ENCODE results near the gene BRD3OS. TPM values are rescaled to one million over a fixed set of nuclear protein-coding genes. Genes with fewer than 3 reads are reported as not detected.
"Not testable (repeated sequence)": the region's sequence is repeated elsewhere in the genome, so short reads cannot be mapped to it uniquely, and the experiment has no call there.

Gene BRD3OS
- total and polyA plus RNA-seq, 2 of the 4 experiments (the other 2 are of a cell fraction) = 15.8 to 20.7 TPM

GRCh38 chr9:134075689-134076088 is 50.4 kb downstream of the BRD3OS start:
- intact Hi-C loops (cut with micrococcal nuclease); H2BK120ac ChIP-seq (ENCODE audit: low read depth, low read length); H4K8ac ChIP-seq (ENCODE audit: low read depth in 2 of 2, low read length in 2 of 2); H3K9me1 ChIP-seq (ENCODE audit: insufficient read depth, low read length); H3K36me3 ChIP-seq (ENCODE audit: control insufficient read depth, insufficient read depth, low read length); H2AFZ ChIP-seq (replicated peaks; ENCODE audit: low read length, poor library complexity); H2BK20ac ChIP-seq (ENCODE audit: low read depth, low read length); H4K20me1 ChIP-seq (ENCODE audit: insufficient read depth, low read length); H2AK9ac ChIP-seq (replicated peaks; ENCODE audit: low read depth, low read length, poor library complexity); H2AK5ac ChIP-seq (ENCODE audit: low read depth, low read length); in situ Hi-C loops (cut with MboI; ENCODE audit: low sequenced_read_pairs); H3K56ac ChIP-seq (ENCODE audit: extremely low read depth, insufficient read depth, low read length); H3K4ac ChIP-seq (ENCODE audit: low read depth, low read length); H3K23ac ChIP-seq (ENCODE audit: low read depth, low read length); POLR2A ChIA-PET (ENCODE audit: unreplicated experiment); dilution Hi-C loops (cut with HindIII; ENCODE audit: low sequenced_read_pairs, unreplicated experiment); H3K9ac ChIP-seq (ENCODE audit: low read depth, low read length); H3K14ac ChIP-seq (replicated peaks; ENCODE audit: low read depth, low read length); H3K79me1 ChIP-seq (ENCODE audit: low read depth in 1 of 2, low read length in 2 of 2); H4K91ac ChIP-seq (ENCODE audit: insufficient read depth, low read depth, low read length); ATAC-seq (ENCODE audit: low read depth); H3K4me1 ChIP-seq (ENCODE audit: control insufficient read depth, insufficient read depth, low read length); H3K4me2 ChIP-seq (ENCODE audit: low read depth, low read length); CTCF ChIA-PET; H4K5ac ChIP-seq (ENCODE audit: low read depth, low read length); DNase-seq; H3K18ac ChIP-seq (ENCODE audit: low read depth, low read length); H2BK5ac ChIP-seq (ENCODE audit: low read depth, low read length, poor library complexity, severe bottlenecking); H2BK15ac ChIP-seq (ENCODE audit: low read depth, low read length); H3K27ac ChIP-seq (ENCODE audit: insufficient read depth, low read length); BruUV-seq (replicated peaks); H3K4me3 ChIP-seq (ENCODE audit: insufficient read depth, low read depth, low read length): not testable (repeated sequence)
- peaks cover 24% of the 10 kb centered on the region for H3K27me3 ChIP-seq (ENCODE audit: control insufficient read depth, insufficient read depth, low read length)
- H3K9me3 ChIP-seq (ENCODE audit: control insufficient read depth, insufficient read depth, low read length) = peaks cover 14% of the 10 kb centered on the region
- no CpG with 5 or more reads among the region's 31 CpGs for WGBS, 2 experiments (ENCODE audit: extremely low coverage in 2 of 2, insufficient read length in 1 of 2)
